Ovary (tissue), 9 donors: ENCODE measurements around the gene GNB1L. TPM values are rescaled to one million over a fixed set of nuclear protein-coding genes. Genes with fewer than 3 reads are reported as not detected.

Source experiments
- DNase-seq, 5 donors: peaks; one replicate each; pipeline ENCODE4 v3.0.0-alpha.2; 2019 to 2020
- H3K27ac ChIP-seq, 2 donors: fragments of 200-600 bp; one replicate each; pipeline versions ENCODE4 v1.5.1 to v1.8.0; 2019 to 2022
- H3K27me3 ChIP-seq: fragments of 200-600 bp; one replicate; pipeline ENCODE4 v1.8.0; 2022
- H3K36me3 ChIP-seq: fragments of 200-600 bp; sonication (generic); one replicate; pipeline ENCODE4 v1.5.1; 2019
- H3K4me1 ChIP-seq: one replicate; pipeline ENCODE4 v1.8.1; 2013; ENCODE audit warnings: mild to moderate bottlenecking, moderate library complexity; ENCODE audit not compliant: insufficient read depth
- H3K4me3 ChIP-seq: fragments of 200-600 bp; sonication (generic); one replicate; pipeline ENCODE4 v1.5.1; 2017
- H3K9me3 ChIP-seq, 2 donors: fragments of 200-600 bp in 1 of 2; sonication (generic) in 1 of 2; one replicate each; pipeline versions ENCODE4 v1.5.1 to v1.8.1; 2013 to 2019; ENCODE audit warnings: mild to moderate bottlenecking in 1 of 2, moderate library complexity in 1 of 2
- EP300 ChIP-seq: sonication (generic); formaldehyde crosslinking; IDR thresholded peaks from one replicate; pipeline ENCODE4 v1.6.1; 2017; ENCODE audit warnings: antibody characterized with exemption
- POLR2A ChIP-seq: fragments of 450-650 bp; IDR thresholded peaks from one replicate; pipeline ENCODE4 v1.6.1; 2017; ENCODE audit warnings: antibody characterized with exemption, mild to moderate bottlenecking, moderate library complexity
- WGBS, 3 donors: extraction: QIAGEN DNeasy Blood & Tissue Kit in 1 of 3; methylation state at CpG; one replicate each; pipeline versions ENCODE4 v1.1.5 to v1.1.7; 2013 to 2017; 5-methylcytosine and 5-hydroxymethylcytosine counted together
- intact Hi-C, 4 donors: fragments of 100-400 bp; cut with DNase I; formaldehyde crosslinking; loops; one replicate each; pipeline versions ENCODE4 v1.11.0 to v1.15.1; 2022 to 2023
- polyA plus RNA-seq, 2 donors: library from polyadenylated mRNA; stranded (reverse); fragments of 200-250 nt in 1 of 2; fragments of 350-450 nt in 1 of 2; fragmentation: Illumina TruSeq in 1 of 2; extraction: RNeasy Lipid Tissue Mini Kit (QIAGEN cat#74804) in 1 of 2; gene quantifications; one replicate each; pipeline ENCODE4 v1.2.3, GENCODE V29; 2013 to 2014
- total RNA-seq, 7 donors: library from RNA; depleted of rRNA in 2 of 7; stranded (reverse); fragments of >200 nt in 2 of 7; fragmentation: NEBNext Ultra II Directional in 3 of 7; extraction: Animal tissue kit (Norgen Biotek cat#: 25700) in 3 of 7; gene quantifications; one replicate each; pipeline versions ENCODE4 v1.1.0 to v1.2.4, GENCODE V29; 2016 to 2023
- TF ChIP-seq, protein P1 (sequence below), 3 donors: fragments of 450-650 bp in 2 of 3; fragments of 200-600 bp in 1 of 3; IDR thresholded peaks; one replicate each; pipeline versions ENCODE4 v1.5.1 to v1.8.0; 2016 to 2022; ENCODE audit warnings: antibody characterized with exemption in 3 of 3, mild to moderate bottlenecking in 1 of 3
- donor health status: DM: no; HTN: no; CAD: no; lungs with moderate emphysema.
- donor health status: DM: no; HTN: no; CAD: no.
- donor health status: Bipolar disorder and iron deficiency.
- donor health status: DM: yes; HTN: yes; CAD: no.
- donor health status: DM: no; HTN: no; CAD: no.
- donor health status: DM: yes; HTN: yes; CAD: no.

GNB1L gene
- total and polyA plus RNA-seq, 9 donors, result 3.1 to 14.9 (median 5.8) TPM; not detected in 1

DNA sequence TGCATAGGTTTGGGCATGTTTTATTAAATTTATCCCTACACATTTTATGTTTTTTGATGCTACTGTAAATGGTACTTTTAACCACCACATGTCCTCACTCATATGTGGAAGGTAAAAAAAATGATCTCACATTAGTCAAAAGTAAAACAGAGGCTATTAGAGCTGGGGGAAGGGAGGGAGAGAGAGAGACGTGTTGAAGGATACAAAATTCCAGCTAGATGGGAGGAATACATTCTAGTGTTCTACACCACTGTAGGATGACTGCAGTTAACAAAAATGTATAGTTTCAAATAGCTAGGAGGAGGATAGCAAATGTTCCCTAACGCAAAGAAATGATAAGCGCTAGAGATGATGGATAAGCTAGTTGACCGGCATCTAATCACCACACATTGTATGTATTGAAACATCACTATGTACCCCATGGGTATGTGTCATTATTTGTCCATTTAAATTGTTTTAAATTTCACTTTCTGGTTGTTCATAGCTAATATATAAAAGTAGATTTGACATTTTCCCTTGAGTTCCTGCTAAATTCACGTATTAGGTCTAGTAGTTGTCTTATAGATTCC, 9.9 kb upstream of the GNB1L start:
- Histone ChIP-seq H3K4me3 (no peak overlapping the region), H3K27me3 (no peaks in the 10 kb centered on the region), H3K27ac (no peak overlapping the region), H3K4me1 (no peaks in the 10 kb centered on the region), H3K9me3 (no peaks in the 10 kb centered on the region), H3K36me3 (no peaks in the 10 kb centered on the region)
- intact Hi-C loops, result no loop called here
- 94 to 97% (median 95%) methylated on average over 5 of the region's 5 CpGs for WGBS, 3 donors
- DNase-seq, result no peak
- TF ChIP-seq EP300 (no peak), POLR2A (no peak)
- TF ChIP-seq, protein P1, sequence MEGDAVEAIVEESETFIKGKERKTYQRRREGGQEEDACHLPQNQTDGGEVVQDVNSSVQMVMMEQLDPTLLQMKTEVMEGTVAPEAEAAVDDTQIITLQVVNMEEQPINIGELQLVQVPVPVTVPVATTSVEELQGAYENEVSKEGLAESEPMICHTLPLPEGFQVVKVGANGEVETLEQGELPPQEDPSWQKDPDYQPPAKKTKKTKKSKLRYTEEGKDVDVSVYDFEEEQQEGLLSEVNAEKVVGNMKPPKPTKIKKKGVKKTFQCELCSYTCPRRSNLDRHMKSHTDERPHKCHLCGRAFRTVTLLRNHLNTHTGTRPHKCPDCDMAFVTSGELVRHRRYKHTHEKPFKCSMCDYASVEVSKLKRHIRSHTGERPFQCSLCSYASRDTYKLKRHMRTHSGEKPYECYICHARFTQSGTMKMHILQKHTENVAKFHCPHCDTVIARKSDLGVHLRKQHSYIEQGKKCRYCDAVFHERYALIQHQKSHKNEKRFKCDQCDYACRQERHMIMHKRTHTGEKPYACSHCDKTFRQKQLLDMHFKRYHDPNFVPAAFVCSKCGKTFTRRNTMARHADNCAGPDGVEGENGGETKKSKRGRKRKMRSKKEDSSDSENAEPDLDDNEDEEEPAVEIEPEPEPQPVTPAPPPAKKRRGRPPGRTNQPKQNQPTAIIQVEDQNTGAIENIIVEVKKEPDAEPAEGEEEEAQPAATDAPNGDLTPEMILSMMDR (IDR thresholded peaks at IDR 0.05), result no peak

DNA sequence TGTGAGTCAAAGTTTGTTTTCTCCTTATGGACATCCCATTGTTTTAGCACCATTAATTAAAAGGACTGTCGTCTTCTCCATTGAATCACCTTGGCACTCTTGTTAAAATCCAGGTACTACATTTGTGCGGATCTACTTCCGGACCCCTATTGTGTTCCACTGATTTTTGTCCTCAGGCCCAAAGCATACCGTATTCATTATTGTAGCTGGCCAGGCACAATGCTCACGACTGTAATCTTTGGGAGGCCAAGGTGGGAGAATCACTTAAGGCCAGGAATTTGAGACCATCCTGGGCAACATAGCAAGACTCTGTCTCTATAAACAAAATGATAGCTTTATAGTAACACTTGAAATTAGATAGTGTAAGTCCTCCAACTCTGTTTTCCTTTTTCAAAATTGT, 8.9 kb upstream of the GNB1L start:
- Histone ChIP-seq H3K9me3 (no peaks in the 10 kb centered on the region), H3K27me3 (no peaks in the 10 kb centered on the region), H3K4me1 (no peaks in the 10 kb centered on the region), H3K36me3 (no peaks in the 10 kb centered on the region), H3K27ac (no peak overlapping the region), H3K4me3 (no peak overlapping the region)
- no peak for TF ChIP-seq POLR2A
- TF ChIP-seq, protein P1 (IDR thresholded peaks at IDR 0.05), result no peak
- no peak for TF ChIP-seq EP300
- WGBS, 3 donors, result 91 to 95% (median 92%) methylated on average over 5 of the region's 5 CpGs
- intact Hi-C loops, result no loop called here
- DNase-seq, result no peak

DNA sequence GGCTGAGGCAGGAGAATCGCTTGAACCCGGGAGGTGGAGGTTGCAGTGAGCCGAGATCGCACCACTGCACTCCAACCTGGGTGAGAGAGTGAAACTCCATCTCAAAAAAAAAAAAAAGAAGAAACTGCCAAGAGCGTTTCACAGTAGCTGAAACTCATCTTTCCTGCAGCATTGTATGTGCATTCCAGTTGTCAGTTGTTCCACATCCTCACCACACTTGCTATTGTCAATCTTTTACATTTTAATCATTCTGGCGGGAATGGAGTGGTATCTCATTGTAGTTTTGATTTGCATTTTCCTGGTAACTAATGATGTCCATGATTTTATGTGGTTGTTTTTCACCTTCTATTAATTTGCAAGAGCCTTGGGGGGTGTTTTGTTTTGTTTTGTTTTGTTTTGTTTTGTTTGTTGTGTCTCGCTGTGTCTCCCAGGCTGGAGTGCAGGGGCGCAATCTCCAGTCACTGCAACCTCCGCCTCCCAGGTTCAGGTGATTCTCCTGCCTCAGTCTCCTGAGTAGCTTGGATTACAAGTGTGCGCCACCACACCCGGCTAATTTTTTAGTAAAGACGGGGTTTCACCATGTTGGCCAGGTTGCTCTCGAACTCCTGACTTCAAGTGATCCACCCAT, 8.1 kb upstream of the GNB1L start:
- TF ChIP-seq POLR2A (no peak), EP300 (no peak)
- TF ChIP-seq, protein P1 (IDR thresholded peaks at IDR 0.05), result no peak
- intact Hi-C loops, result no loop called here
- DNase-seq, result no peak
- H3K4me3 ChIP-seq, result no peak overlapping the region
- no peak overlapping the region for H3K27ac ChIP-seq
- no peaks in the 10 kb centered on the region for H3K9me3 ChIP-seq
- H3K36me3 ChIP-seq, result no peaks in the 10 kb centered on the region
- no peaks in the 10 kb centered on the region for H3K4me1 ChIP-seq
- no peaks in the 10 kb centered on the region for H3K27me3 ChIP-seq
- 95 to 97% (median 96%) methylated on average over 13 of the region's 13 CpGs for WGBS, 3 donors

- no peak overlapping the region for H3K27ac ChIP-seq
- H3K27me3 ChIP-seq, result no peaks in the 10 kb centered on the region
- TF ChIP-seq EP300 (no peak), POLR2A (no peak)
- TF ChIP-seq, protein P1 (IDR thresholded peaks at IDR 0.05), result no peak
- intact Hi-C loops, result no loop called here
- H3K36me3 ChIP-seq, result no peaks in the 10 kb centered on the region
- WGBS, 3 donors, result 96 to 97% (median 96%) methylated on average over 8 of the region's 8 CpGs
- no peak overlapping the region for H3K4me3 ChIP-seq
- H3K4me1 ChIP-seq, result peaks cover 2% of the 10 kb centered on the region
- H3K9me3 ChIP-seq, result no peaks in the 10 kb centered on the region
- no peak for DNase-seq
These were observed 5.3 kb upstream of the GNB1L start for GRCh38 chr22:19859861-19860510.
